ENCODE results near the gene RIT2.

The RIT2 gene

DNA sequence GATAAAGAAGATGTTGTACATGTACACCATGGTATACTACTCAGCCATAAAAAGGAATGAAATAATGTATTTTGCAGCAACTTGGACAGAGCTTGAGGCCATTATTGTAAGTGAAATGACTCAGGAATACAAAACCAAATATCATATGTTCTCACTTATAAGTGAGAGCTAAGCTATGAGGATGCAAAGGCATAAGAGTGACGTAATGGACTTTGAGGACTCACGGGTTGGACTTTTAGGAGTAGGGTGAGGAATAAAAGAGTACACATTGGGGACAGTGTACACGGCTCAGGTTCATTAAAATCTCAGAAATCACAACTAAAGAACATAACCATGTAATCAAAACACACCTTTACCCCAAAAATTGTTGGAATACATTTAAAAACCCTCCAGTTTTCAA is 206.4 kb downstream of the RIT2 start:
- H3K9me2 ChIP-seq (replicated peaks; ENCODE audit: insufficient read depth, low read length): no peaks in the 10 kb centered on the region

DNA sequence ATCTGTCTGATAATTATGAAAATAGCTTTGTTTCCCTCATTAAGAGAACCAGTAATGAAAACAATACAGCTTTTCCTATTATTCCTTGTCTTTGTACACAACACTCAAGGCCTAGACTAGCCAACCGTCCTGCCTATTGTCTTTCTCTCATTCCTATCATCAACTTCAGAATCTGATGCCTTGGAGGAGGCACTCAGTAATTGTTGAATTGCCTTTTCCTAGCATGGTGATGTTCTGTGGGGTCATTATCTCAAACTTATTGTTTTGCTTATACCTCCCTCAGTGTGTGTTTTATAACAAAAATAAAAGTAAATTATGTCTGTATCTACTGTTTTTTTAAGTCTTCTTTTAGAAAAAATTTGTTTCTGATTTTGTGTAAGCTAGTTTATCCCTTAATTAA is 208.7 kb downstream of the RIT2 start:
- H3K9me2 ChIP-seq (replicated peaks; ENCODE audit: insufficient read depth, low read length): no peaks in the 10 kb centered on the region
- H2AFZ ChIP-seq (ENCODE audit: low read depth, low read length, severe bottlenecking): no peak overlapping the region
- no peaks in the 10 kb centered on the region for H3K79me2 ChIP-seq (ENCODE audit: insufficient read depth, low read length)
- no peak overlapping the region for H3K4me3 ChIP-seq (ENCODE audit: insufficient read depth, low read length, poor library complexity, severe bottlenecking)
- H3K27ac ChIP-seq (ENCODE audit: low read depth, low read length): no peak overlapping the region
- H3K4me2 ChIP-seq (ENCODE audit: low read depth, low read length, poor library complexity, severe bottlenecking): no peak overlapping the region
- H3K27me3 ChIP-seq (ENCODE audit: low read length): no peaks in the 10 kb centered on the region
- no peaks in the 10 kb centered on the region for H3K36me3 ChIP-seq (ENCODE audit: low read length)
- H3F3A ChIP-seq (ENCODE audit: insufficient read depth): no peaks in the 10 kb centered on the region
- no peaks in the 10 kb centered on the region for H3K9me3 ChIP-seq (ENCODE audit: insufficient read depth, low read length)
- TF ChIP-seq, protein P1, sequence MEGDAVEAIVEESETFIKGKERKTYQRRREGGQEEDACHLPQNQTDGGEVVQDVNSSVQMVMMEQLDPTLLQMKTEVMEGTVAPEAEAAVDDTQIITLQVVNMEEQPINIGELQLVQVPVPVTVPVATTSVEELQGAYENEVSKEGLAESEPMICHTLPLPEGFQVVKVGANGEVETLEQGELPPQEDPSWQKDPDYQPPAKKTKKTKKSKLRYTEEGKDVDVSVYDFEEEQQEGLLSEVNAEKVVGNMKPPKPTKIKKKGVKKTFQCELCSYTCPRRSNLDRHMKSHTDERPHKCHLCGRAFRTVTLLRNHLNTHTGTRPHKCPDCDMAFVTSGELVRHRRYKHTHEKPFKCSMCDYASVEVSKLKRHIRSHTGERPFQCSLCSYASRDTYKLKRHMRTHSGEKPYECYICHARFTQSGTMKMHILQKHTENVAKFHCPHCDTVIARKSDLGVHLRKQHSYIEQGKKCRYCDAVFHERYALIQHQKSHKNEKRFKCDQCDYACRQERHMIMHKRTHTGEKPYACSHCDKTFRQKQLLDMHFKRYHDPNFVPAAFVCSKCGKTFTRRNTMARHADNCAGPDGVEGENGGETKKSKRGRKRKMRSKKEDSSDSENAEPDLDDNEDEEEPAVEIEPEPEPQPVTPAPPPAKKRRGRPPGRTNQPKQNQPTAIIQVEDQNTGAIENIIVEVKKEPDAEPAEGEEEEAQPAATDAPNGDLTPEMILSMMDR (IDR thresholded peaks at IDR 0.05; ENCODE audit: insufficient read depth, low read length, poor library complexity, severe bottlenecking): no peak
- no peak for TF ChIP-seq EZH2phosphoT487 (conservative IDR thresholded peaks at IDR 0.05; ENCODE audit: low read length)
- no peaks in the 10 kb centered on the region for H4K20me1 ChIP-seq (ENCODE audit: low read depth, low read length)
- H3K9ac ChIP-seq (ENCODE audit: low read length): no peak overlapping the region

More for the DNA sequence above, 206.4 kb downstream of the RIT2 start:
- Histone ChIP-seq H3K9me3 (ENCODE audit: insufficient read depth, low read length) (no peaks in the 10 kb centered on the region), H3K4me3 (ENCODE audit: insufficient read depth, low read length, poor library complexity, severe bottlenecking) (no peak overlapping the region), H3K36me3 (ENCODE audit: low read length) (no peaks in the 10 kb centered on the region), H3K9ac (ENCODE audit: low read length) (no peak overlapping the region), H3K4me2 (ENCODE audit: low read depth, low read length, poor library complexity, severe bottlenecking) (no peak overlapping the region), H2AFZ (ENCODE audit: low read depth, low read length, severe bottlenecking) (no peak overlapping the region), H3F3A (ENCODE audit: insufficient read depth) (no peaks in the 10 kb centered on the region), H3K79me2 (ENCODE audit: insufficient read depth, low read length) (no peaks in the 10 kb centered on the region), H3K27me3 (ENCODE audit: low read length) (no peaks in the 10 kb centered on the region), H3K27ac (ENCODE audit: low read depth, low read length) (no peak overlapping the region), H4K20me1 (ENCODE audit: low read depth, low read length) (no peaks in the 10 kb centered on the region)
- TF ChIP-seq EZH2phosphoT487 (conservative IDR thresholded peaks at IDR 0.05; ENCODE audit: low read length): no peak
- TF ChIP-seq, protein P1 (IDR thresholded peaks at IDR 0.05; ENCODE audit: insufficient read depth, low read length, poor library complexity, severe bottlenecking): no peak

DNA sequence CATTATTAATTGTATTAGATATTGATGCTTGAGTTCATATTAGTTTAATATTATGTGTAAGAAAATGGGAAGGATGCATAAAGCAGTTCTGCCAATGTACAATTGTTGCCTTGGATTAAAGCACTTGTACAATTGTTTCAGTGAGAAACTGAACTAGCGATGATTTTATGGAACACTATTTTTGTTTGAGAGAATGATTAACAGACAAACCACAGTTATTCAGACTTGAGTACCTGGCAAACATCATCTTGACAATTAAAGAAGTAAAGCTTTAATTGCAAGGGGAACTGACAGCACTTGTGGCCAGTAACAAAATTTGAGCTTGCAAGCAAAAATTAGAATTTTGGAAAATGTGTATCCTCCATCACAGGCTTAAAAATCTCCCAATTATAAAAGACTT is 214.3 kb downstream of the RIT2 start:
- Histone ChIP-seq H2AFZ (ENCODE audit: low read depth, low read length, severe bottlenecking) (no peak overlapping the region), H3K27me3 (ENCODE audit: low read length) (no peaks in the 10 kb centered on the region), H3K9me2 (replicated peaks; ENCODE audit: insufficient read depth, low read length) (no peaks in the 10 kb centered on the region), H3K4me2 (ENCODE audit: low read depth, low read length, poor library complexity, severe bottlenecking) (no peak overlapping the region), H3K9me3 (ENCODE audit: insufficient read depth, low read length) (no peaks in the 10 kb centered on the region), H3K4me3 (ENCODE audit: insufficient read depth, low read length, poor library complexity, severe bottlenecking) (no peak overlapping the region), H3K27ac (ENCODE audit: low read depth, low read length) (no peak overlapping the region), H3F3A (ENCODE audit: insufficient read depth) (no peaks in the 10 kb centered on the region), H3K9ac (ENCODE audit: low read length) (no peak overlapping the region), H3K36me3 (ENCODE audit: low read length) (no peaks in the 10 kb centered on the region), H4K20me1 (ENCODE audit: low read depth, low read length) (no peaks in the 10 kb centered on the region), H3K79me2 (ENCODE audit: insufficient read depth, low read length) (no peaks in the 10 kb centered on the region)
- TF ChIP-seq EZH2phosphoT487 (conservative IDR thresholded peaks at IDR 0.05; ENCODE audit: low read length): no peak
- TF ChIP-seq, protein P1 (IDR thresholded peaks at IDR 0.05; ENCODE audit: insufficient read depth, low read length, poor library complexity, severe bottlenecking): no peak
